Measurements from ENCODE around the gene ACBD4.

The ACBD4 gene

GRCh38 chr17:45135192-45135977 is at the start of gene ACBD4:
Gene ACBD4 (plus strand): TSS chr17:45135687. CDS start chr17:45136145, 458 bp downstream.
- Histone ChIP-seq H3K27ac (peak within 1 kb of the TSS; percentile 45), H3K4me2 (ENCODE audit: low read length) (peak within 1 kb of the TSS; percentile 99), H3K4me1 (peaks cover 7% of the 10 kb centered on the region)

GRCh38 chr17:45086391-45086790 is 49.1 kb upstream of the ACBD4 start:
- peaks cover 15% of the 10 kb centered on the region for H3K79me2 ChIP-seq
- no peak overlapping the region for H2AFZ ChIP-seq
- H3K4me2 ChIP-seq (ENCODE audit: low read length): no peak overlapping the region
- no peak for TF ChIP-seq CTCF (IDR thresholded peaks at IDR 0.05)
- H3K4me1 ChIP-seq: no peaks in the 10 kb centered on the region
- no peaks in the 10 kb centered on the region for H3K27me3 ChIP-seq (ENCODE audit: control insufficient read depth, insufficient read depth, low read length)
- H3K9ac ChIP-seq: no peak overlapping the region
- no peaks in the 10 kb centered on the region for H3K9me3 ChIP-seq (ENCODE audit: control insufficient read depth, low read length)
- no peaks in the 10 kb centered on the region for H3K36me3 ChIP-seq (ENCODE audit: control insufficient read depth, insufficient read depth, low read length)
- no peak overlapping the region for H3K27ac ChIP-seq
- no peak overlapping the region for H3K4me3 ChIP-seq (ENCODE audit: low read depth, low read length)

More at GRCh38 chr17:45135192-45135977, at the start of gene ACBD4:
- Histone ChIP-seq H3K79me2 (no peaks in the 10 kb centered on the region), H3K27me3 (ENCODE audit: control insufficient read depth, insufficient read depth, low read length) (no peaks in the 10 kb centered on the region), H2AFZ (peak within 1 kb of the TSS; percentile 79), H3K9ac (peak within 1 kb of the TSS; percentile 1), H3K9me3 (ENCODE audit: control insufficient read depth, low read length) (no peaks in the 10 kb centered on the region), H3K4me3 (ENCODE audit: low read depth, low read length) (peak within 1 kb of the TSS; percentile 80), H3K36me3 (ENCODE audit: control insufficient read depth, insufficient read depth, low read length) (no peaks in the 10 kb centered on the region)
- TF ChIP-seq CTCF (IDR thresholded peaks at IDR 0.05): peak; percentile 100

- no peak overlapping the region for H3K9ac ChIP-seq
- no peaks in the 10 kb centered on the region for H3K36me3 ChIP-seq (ENCODE audit: control insufficient read depth, insufficient read depth, low read length)
- no peaks in the 10 kb centered on the region for H3K4me1 ChIP-seq
- H3K9me3 ChIP-seq (ENCODE audit: control insufficient read depth, low read length): no peaks in the 10 kb centered on the region
- H3K27ac ChIP-seq: no peak overlapping the region
- TF ChIP-seq CTCF (IDR thresholded peaks at IDR 0.05): no peak
- H3K27me3 ChIP-seq (ENCODE audit: control insufficient read depth, insufficient read depth, low read length): no peaks in the 10 kb centered on the region
- H3K4me2 ChIP-seq (ENCODE audit: low read length): no peak overlapping the region
- H3K4me3 ChIP-seq (ENCODE audit: low read depth, low read length): no peak overlapping the region
- peaks cover 11% of the 10 kb centered on the region for H3K79me2 ChIP-seq
- no peak overlapping the region for H2AFZ ChIP-seq
These were observed 48.5 kb upstream of the ACBD4 start for GRCh38 chr17:45086865-45087503.

- H3K9ac ChIP-seq: no peak overlapping the region
These were observed 47.9 kb upstream of the ACBD4 start for GRCh38 chr17:45087504-45087975.

More at GRCh38 chr17:45087504-45087975, 47.9 kb upstream of the ACBD4 start:
- Histone ChIP-seq H3K36me3 (ENCODE audit: control insufficient read depth, insufficient read depth, low read length) (no peaks in the 10 kb centered on the region), H3K79me2 (peaks cover 7% of the 10 kb centered on the region), H3K27me3 (ENCODE audit: control insufficient read depth, insufficient read depth, low read length) (no peaks in the 10 kb centered on the region), H3K9me3 (ENCODE audit: control insufficient read depth, low read length) (no peaks in the 10 kb centered on the region), H2AFZ (no peak overlapping the region), H3K4me2 (ENCODE audit: low read length) (no peak overlapping the region), H3K4me3 (ENCODE audit: low read depth, low read length) (no peak overlapping the region), H3K27ac (no peak overlapping the region), H3K4me1 (no peaks in the 10 kb centered on the region)
- TF ChIP-seq CTCF (IDR thresholded peaks at IDR 0.05): no peak

Measured in parathyroid adenoma (tissue), 2 donors.